ENCODE results near the gene CFAP45. TPM values are rescaled to one million over a fixed set of nuclear protein-coding genes. Genes with fewer than 3 reads are reported as not detected.

The CFAP45 gene
- total and polyA plus RNA-seq, 2 donors (not counting 1 experiment from before 2014, with no cell fraction given) = 1.3 to 2.4 TPM

GRCh38 chr1:159869607-159870006, 30.4 kb downstream of the CFAP45 start:
- H3K4me1 Mint-ChIP-seq = no peaks in the 10 kb centered on the region
- Histone ChIP-seq H3K4me1 (ENCODE audit: control insufficient read depth in 2 of 2, insufficient read depth in 2 of 2, low read length in 2 of 2) (no peaks in the 10 kb centered on the region), H3K4me2 (replicated peaks; ENCODE audit: low read depth, low read length, poor library complexity, severe bottlenecking) (no peak overlapping the region), H3K27ac (ENCODE audit: low read length in 2 of 2) (no peak overlapping the region), H3K9me3 (ENCODE audit: control extremely low read depth in 1 of 3, control insufficient read depth in 2 of 3, insufficient read depth in 1 of 3, low read length in 2 of 3) (no peaks in the 10 kb centered on the region), H3K36me3 (replicated peaks in 1 of 2; ENCODE audit: control extremely low read depth in 1 of 2, control insufficient read depth in 1 of 2, extremely low read depth in 1 of 2, insufficient read depth in 2 of 2, low read length in 1 of 2) (no peaks in the 10 kb centered on the region), H2AFZ (ENCODE audit: insufficient read depth, low read depth, low read length, poor library complexity, severe bottlenecking) (no peak overlapping the region), H3K79me2 (ENCODE audit: control insufficient read depth, insufficient read depth, low read length) (no peaks in the 10 kb centered on the region), H3K9ac (ENCODE audit: low read length) (no peak overlapping the region), H3K27me3 (replicated peaks in 1 of 4; ENCODE audit: control extremely low read depth in 1 of 4, control insufficient read depth in 3 of 4, insufficient read depth in 4 of 4, low read length in 3 of 4) (no peaks in the 10 kb centered on the region), H4K20me1 (ENCODE audit: control insufficient read depth, insufficient read depth, low read length, poor library complexity, severe bottlenecking) (no peaks in the 10 kb centered on the region), H3K4me3 (ENCODE audit: control extremely low read depth in 1 of 5, extremely low read depth in 1 of 5, insufficient read depth in 1 of 5, low read depth in 2 of 5, low read length in 4 of 5) (no peak overlapping the region)
- POLR2A ChIA-PET = no interaction called here
- no peak overlapping the region for H3K4me3 Mint-ChIP-seq
- DNase-seq (no peak), ATAC-seq (ENCODE audit: low read depth) (no peak)
- TF ChIP-seq EZH2 (IDR thresholded peaks at IDR 0.05; ENCODE audit: borderline replicate concordance, insufficient read depth, low read depth, low read length, poor library complexity, severe bottlenecking) (no peak), CTCF (IDR thresholded peaks at IDR 0.05) (no peak)
- H3K9me3 Mint-ChIP-seq (ENCODE audit: insufficient read depth) = no peaks in the 10 kb centered on the region
- WGBS (ENCODE audit: insufficient coverage) = no CpG with 5 or more reads among the region's 1 CpG
- CTCF ChIA-PET = interaction anchor here (1.1 kb wide), 1 partner anchor 138 kb away, joined by 3 read pairs; no protein-coding TSS in a partner anchor
- H3K27ac Mint-ChIP-seq = no peak overlapping the region
- H3K27me3 Mint-ChIP-seq = peaks cover 20% of the 10 kb centered on the region
- intact Hi-C loops (cut with micrococcal nuclease) = no loop called here

- no peaks in the 10 kb centered on the region for H4K20me1 ChIP-seq (ENCODE audit: control insufficient read depth, insufficient read depth, low read length, poor library complexity, severe bottlenecking)
- no peaks in the 10 kb centered on the region for H3K36me3 ChIP-seq (replicated peaks in 1 of 2; ENCODE audit: control extremely low read depth in 1 of 2, control insufficient read depth in 1 of 2, extremely low read depth in 1 of 2, insufficient read depth in 2 of 2, low read length in 1 of 2)
- 25% methylated on average over 4 of the region's 4 CpGs for WGBS (ENCODE audit: insufficient coverage)
- no peaks in the 10 kb centered on the region for H3K27me3 ChIP-seq (replicated peaks in 1 of 4; ENCODE audit: control extremely low read depth in 1 of 4, control insufficient read depth in 3 of 4, insufficient read depth in 4 of 4, low read length in 3 of 4)
- Mint-ChIP-seq H3K9me3 (ENCODE audit: insufficient read depth) (no peaks in the 10 kb centered on the region), H3K4me1 (no peaks in the 10 kb centered on the region), H3K4me3 (no peak overlapping the region), H3K27me3 (peaks cover 24% of the 10 kb centered on the region), H3K27ac (no peak overlapping the region)
- no peak overlapping the region for H3K4me2 ChIP-seq (replicated peaks; ENCODE audit: low read depth, low read length, poor library complexity, severe bottlenecking)
- no peak overlapping the region for H2AFZ ChIP-seq (ENCODE audit: insufficient read depth, low read depth, low read length, poor library complexity, severe bottlenecking)
- POLR2A ChIA-PET = no interaction called here
- no peak overlapping the region for H3K27ac ChIP-seq (ENCODE audit: low read length in 2 of 2)
- intact Hi-C loops (cut with micrococcal nuclease) = no loop called here
- ATAC-seq (ENCODE audit: low read depth) (no peak), DNase-seq (no peak)
- no peaks in the 10 kb centered on the region for H3K9me3 ChIP-seq (ENCODE audit: control extremely low read depth in 1 of 3, control insufficient read depth in 2 of 3, insufficient read depth in 1 of 3, low read length in 2 of 3)
- no peak overlapping the region for H3K9ac ChIP-seq (ENCODE audit: low read length)
- TF ChIP-seq CTCF (IDR thresholded peaks at IDR 0.05) = no peak
- no peaks in the 10 kb centered on the region for H3K4me1 ChIP-seq (ENCODE audit: control insufficient read depth in 2 of 2, insufficient read depth in 2 of 2, low read length in 2 of 2)
- no peaks in the 10 kb centered on the region for H3K79me2 ChIP-seq (ENCODE audit: control insufficient read depth, insufficient read depth, low read length)
- CTCF ChIA-PET = interaction anchor here (1.1 to 1.4 kb wide), 2 partner anchors 23 to 138 kb away, joined by 3 read pairs; no protein-coding TSS in a partner anchor
- no peak overlapping the region for H3K4me3 ChIP-seq (ENCODE audit: control extremely low read depth in 1 of 5, extremely low read depth in 1 of 5, insufficient read depth in 1 of 5, low read depth in 2 of 5, low read length in 4 of 5)
These were observed 30.8 kb downstream of the CFAP45 start for GRCh38 chr1:159869173-159869572.
